ENCODE data around the gene TM9SF4.

- no peak for TF ChIP-seq CTCF (IDR thresholded peaks at IDR 0.05)
- no peak for TF ChIP-seq POLR2A (IDR thresholded peaks at IDR 0.05)
Observed at GRCh38 chr20:32068174-32068573, 41.3 kb upstream of the TM9SF4 start.

All from uterus (tissue), 2 donors.